ENCODE measurements around the gene ZNF286A. TPM values are rescaled to one million over a fixed set of nuclear protein-coding genes. Genes with fewer than 3 reads are reported as not detected.
"Not testable (repeated sequence)": the region's sequence is repeated elsewhere in the genome, so short reads cannot be mapped to it uniquely, and the experiment has no call there.

The ZNF286A gene
- total RNA-seq = 10 to 100 TPM; 28.0 to 37.1 (median 30.8) TPM
- 10 to 100 TPM; 13.6 to 20.1 TPM for polyA plus RNA-seq
- long read RNA-seq, donor 1, full-length matches to known transcripts = 3 of 19 reads
- long read RNA-seq, donor 1, partial matches to known transcripts = 9 of 19 reads
- long read RNA-seq, donor 1, other reads (novel, unspliced or antisense) = 7 of 19 reads
- long read RNA-seq, donor 2 = 0 reads
- long read RNA-seq, donor 3, full-length matches to known transcripts = 8 of 11 reads
- long read RNA-seq, donor 3, partial matches to known transcripts = 2 of 11 reads
- long read RNA-seq, donor 3, other reads (novel, unspliced or antisense) = 1 of 11 reads

DNA sequence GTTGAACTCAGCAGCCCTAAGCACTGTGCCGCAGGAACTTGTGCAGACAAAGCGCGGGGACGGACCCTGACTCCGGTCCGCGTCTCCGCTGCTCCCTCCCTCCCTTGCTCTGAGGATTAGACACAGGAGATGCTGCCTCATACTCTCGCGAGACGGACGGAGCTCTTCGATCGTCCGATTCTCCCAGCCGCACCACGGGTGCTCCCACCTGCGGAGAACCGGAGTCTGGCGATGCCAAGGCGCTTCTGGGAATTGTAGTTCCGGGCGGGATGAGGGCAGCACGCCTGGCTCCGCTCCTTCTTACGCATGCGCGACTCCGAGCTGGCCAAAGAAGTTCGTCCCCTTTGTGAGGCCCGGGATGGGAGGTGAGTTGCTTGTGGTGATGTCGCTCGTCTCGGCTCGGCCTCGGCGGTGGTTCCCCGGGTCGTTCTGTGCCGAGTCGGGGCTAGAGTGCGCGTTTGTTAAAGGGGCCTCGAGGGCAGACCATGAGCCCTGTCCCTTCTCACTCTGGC lies at the start of gene ZNF286A:
ZNF286A (plus strand) TSS at position 340 of the 512 bp plus-strand sequence. CDS start 578 bp downstream, outside the sequence.
- 0% methylated on average over 36 to 44 of the region's 44 CpGs for WGBS, 3 donors
- H3K27me3 ChIP-seq; H3K4me1 ChIP-seq (ENCODE audit: insufficient read depth); intact Hi-C loops (cut with DNase I); H3K36me3 ChIP-seq; H3K9me3 ChIP-seq: not testable (repeated sequence)
- Histone ChIP-seq H3K4me3 (peak within 1 kb of the TSS; percentile 58), H3K27ac (peak within 1 kb of the TSS in 1 of 2 donors; percentile 26)
- TF ChIP-seq POLR2A (IDR thresholded peaks at IDR 0.05) = peak; percentile 77
- peak; percentile 98 to 100 (median 99) for DNase-seq

DNA sequence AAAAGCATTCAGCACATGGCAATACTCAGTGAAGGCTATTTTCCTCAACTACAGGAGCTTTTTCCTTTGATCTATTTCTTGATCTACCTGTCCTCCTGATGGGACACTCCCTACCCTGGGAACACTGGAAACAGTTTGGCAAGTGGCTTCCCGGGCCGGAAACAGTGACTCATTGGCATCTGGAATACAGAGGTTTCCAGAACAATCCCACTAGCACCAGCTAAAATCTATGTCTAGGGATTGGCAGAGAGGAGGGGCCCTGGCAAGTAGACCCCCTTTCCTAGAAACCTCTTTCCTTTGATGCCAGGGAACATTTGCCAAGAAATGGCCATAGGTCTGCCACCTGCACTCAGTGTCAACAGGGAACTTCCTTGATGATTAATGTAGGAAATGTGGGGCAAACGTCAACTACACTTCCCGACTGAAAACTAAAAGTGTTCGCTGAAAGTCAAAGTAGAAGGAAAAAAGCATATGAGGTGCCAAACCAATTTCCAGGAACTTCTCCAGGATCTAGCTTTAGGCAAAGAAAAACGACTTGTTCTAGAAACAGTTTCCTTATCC lies 49.6 kb upstream of the ZNF286A start:
- Histone ChIP-seq H3K27me3 (no peaks in the 10 kb centered on the region), H3K4me3 (no peak overlapping the region), H3K9me3 (no peaks in the 10 kb centered on the region), H3K4me1 (ENCODE audit: insufficient read depth) (peaks cover 7% of the 10 kb centered on the region), H3K36me3 (no peaks in the 10 kb centered on the region), H3K27ac (no peak overlapping the region)
- WGBS, 3 donors = 17 to 20% (median 19%) methylated on average over 6 of the region's 6 CpGs
- DNase-seq = peak in 1 of 5 donors; percentile 43
- TF ChIP-seq EP300 (IDR thresholded peaks at IDR 0.05) = no peak
- TF ChIP-seq, protein P1, sequence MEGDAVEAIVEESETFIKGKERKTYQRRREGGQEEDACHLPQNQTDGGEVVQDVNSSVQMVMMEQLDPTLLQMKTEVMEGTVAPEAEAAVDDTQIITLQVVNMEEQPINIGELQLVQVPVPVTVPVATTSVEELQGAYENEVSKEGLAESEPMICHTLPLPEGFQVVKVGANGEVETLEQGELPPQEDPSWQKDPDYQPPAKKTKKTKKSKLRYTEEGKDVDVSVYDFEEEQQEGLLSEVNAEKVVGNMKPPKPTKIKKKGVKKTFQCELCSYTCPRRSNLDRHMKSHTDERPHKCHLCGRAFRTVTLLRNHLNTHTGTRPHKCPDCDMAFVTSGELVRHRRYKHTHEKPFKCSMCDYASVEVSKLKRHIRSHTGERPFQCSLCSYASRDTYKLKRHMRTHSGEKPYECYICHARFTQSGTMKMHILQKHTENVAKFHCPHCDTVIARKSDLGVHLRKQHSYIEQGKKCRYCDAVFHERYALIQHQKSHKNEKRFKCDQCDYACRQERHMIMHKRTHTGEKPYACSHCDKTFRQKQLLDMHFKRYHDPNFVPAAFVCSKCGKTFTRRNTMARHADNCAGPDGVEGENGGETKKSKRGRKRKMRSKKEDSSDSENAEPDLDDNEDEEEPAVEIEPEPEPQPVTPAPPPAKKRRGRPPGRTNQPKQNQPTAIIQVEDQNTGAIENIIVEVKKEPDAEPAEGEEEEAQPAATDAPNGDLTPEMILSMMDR (IDR thresholded peaks at IDR 0.05) = no peak
- no peak for TF ChIP-seq POLR2A (IDR thresholded peaks at IDR 0.05)
- intact Hi-C loops (cut with DNase I) = no loop called here

DNA sequence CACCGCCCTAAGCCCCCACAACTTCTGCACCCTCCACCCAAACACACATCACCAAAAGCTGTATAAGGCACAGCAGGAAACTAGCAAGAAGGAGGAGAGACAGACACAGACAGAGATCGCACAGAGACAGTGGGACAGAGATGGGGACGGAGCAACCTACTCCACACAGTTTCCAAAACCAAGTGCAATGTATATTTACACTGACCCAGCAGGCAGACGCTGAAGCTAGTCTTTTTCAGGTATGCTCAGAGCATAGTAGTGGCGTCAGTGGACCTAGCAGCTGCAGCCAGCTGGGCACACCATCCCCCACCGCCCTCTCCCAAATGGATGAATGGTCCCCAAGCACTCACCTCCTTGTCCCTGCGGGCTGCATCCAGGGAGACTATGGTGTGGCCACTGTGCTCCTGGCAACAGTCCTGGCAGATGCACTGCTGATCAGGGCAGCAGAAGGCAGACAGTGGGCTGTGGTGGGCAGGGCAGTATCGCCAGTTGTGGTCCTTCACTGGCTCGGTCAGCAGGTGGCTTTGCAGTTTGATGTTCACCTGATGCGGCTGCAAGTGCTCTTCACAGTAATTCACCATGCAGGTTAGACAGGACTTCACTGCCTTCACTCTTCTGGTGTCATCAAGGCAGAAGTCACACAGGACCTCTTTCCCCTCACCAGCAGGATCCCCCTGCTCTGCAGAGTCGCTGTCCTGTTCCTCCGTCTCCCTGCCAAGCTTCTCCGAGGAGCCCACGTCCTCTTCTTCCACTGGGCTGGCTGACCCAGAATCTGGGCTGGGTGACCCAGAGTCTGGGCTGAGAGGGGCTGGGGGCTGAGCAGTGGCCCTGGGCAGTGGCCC lies 48.6 kb upstream of the ZNF286A start:
- H3K27ac ChIP-seq = peak overlapping the region in 1 of 2 donors; percentile 27
- no peaks in the 10 kb centered on the region for H3K9me3 ChIP-seq
- H3K36me3 ChIP-seq = no peaks in the 10 kb centered on the region
- DNase-seq = peak in 2 of 5 donors; percentile 33 to 35
- peak overlapping the region; percentile 25 for H3K4me3 ChIP-seq
- peaks cover 9% of the 10 kb centered on the region for H3K4me1 ChIP-seq (ENCODE audit: insufficient read depth)
- intact Hi-C loops (cut with DNase I) = no loop called here
- no peak for TF ChIP-seq POLR2A (IDR thresholded peaks at IDR 0.05)
- no peak for TF ChIP-seq EP300 (IDR thresholded peaks at IDR 0.05)
- TF ChIP-seq, protein P1 (IDR thresholded peaks at IDR 0.05) = no peak
- 12 to 19% (median 16%) methylated on average over 14 of the region's 14 CpGs for WGBS, 3 donors
- H3K27me3 ChIP-seq = no peaks in the 10 kb centered on the region

DNA sequence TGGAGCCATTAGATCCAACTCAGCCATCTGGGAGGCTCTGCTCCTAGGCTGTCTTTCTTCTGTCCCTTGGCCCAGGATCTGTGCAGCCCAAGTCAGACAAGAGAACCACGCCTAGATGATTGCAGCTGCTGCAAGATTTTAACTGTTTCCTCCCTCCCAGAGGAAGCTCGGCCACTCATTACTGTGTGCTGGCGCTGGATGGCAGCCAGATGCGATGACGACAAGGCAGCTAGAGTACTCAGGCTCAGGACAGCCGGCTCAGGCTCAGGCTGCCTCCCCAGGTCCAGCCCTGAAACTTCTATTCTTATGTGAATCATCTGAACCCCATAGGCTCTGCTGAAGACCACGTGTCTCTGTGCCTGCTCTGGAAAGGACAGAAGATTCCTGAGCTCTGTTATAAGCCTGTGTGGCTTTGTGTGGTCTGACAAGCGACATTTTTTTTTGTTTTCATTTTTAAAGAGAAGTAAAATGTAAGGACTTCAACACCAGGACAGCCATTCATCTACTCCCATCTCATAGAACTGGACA lies 47.9 kb upstream of the ZNF286A start:
- H3K27me3 ChIP-seq = no peaks in the 10 kb centered on the region
- H3K4me3 ChIP-seq = peak overlapping the region; percentile 25
- WGBS, 3 donors = 0 to 1% (median 1%) methylated on average over 8 of the region's 8 CpGs
- H3K9me3 ChIP-seq = no peaks in the 10 kb centered on the region
- peak; percentile 76 to 85 (median 84) for DNase-seq
- no peaks in the 10 kb centered on the region for H3K36me3 ChIP-seq
- intact Hi-C loops (cut with DNase I) = no loop called here
- H3K27ac ChIP-seq = peak overlapping the region in 1 of 2 donors; percentile 27
- peaks cover 9% of the 10 kb centered on the region for H3K4me1 ChIP-seq (ENCODE audit: insufficient read depth)
- TF ChIP-seq POLR2A (IDR thresholded peaks at IDR 0.05) (no peak), EP300 (IDR thresholded peaks at IDR 0.05) (no peak)
- TF ChIP-seq, protein P1 (IDR thresholded peaks at IDR 0.05) = no peak

Measured in ovary (tissue), 10 donors.